NCI-H446 (cell line): ENCODE data around the gene PLG.
"Not testable (repeated sequence)": the region's sequence is repeated elsewhere in the genome, so short reads cannot be mapped to it uniquely, and the experiment has no call there.

Experiments used
- DNase-seq, 2 experiments: peaks; one replicate each; lab custom pipeline; 2025; lab: John Stamatoyannopoulos, UW

PLG gene

GRCh38 chr6:160701918-160702680 lies at the start of gene PLG:
Gene PLG, plus strand, starts transcription at chr6:160702244. Its CDS starts 61 bp downstream, at chr6:160702305.
- DNase-seq: not testable (repeated sequence)

GRCh38 chr6:160659562-160659961 lies 42.5 kb upstream of the PLG start:
- DNase-seq: no peak

GRCh38 chr6:160661216-160661615 lies 40.8 kb upstream of the PLG start:
- no peak for DNase-seq

DNA sequence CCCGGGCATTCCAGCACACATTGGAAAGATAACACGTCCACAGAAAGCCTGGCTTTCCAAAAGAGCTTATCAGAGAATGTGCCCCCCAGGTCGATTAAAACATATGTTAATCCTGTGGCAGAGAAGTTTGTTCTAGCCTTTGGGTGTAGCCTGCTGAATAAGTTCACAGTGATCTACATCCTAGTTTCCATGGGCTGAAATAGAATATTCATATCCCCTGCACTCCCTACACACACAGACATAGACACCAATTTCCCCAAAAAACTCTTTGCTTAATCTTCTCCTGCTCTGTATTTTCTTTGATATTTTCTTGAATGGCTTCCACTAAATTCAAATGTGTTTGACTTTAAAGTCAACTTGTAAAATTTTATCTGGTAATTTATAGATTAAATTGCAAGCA lies 39.6 kb upstream of the PLG start:
- DNase-seq: no peak

DNA sequence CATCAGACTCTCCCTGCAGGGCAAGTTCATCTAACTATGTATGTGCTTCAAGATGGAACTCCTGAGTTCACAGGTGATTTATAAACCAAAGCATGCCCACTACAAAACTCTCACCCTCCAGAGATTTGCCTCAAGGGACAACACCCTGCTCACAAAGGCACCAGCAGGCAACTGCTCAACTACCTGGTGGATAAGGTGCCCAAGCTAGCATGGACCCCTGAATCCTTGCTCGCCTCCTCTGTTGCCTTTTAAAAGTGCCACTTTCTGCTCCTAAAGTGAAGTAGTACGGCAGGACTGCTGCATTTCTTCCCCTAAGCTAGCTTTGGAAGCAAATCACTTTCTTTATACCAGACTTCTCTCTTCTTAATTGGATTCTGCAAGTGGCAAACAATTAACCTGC lies 39.2 kb upstream of the PLG start:
- DNase-seq: no peak

DNA sequence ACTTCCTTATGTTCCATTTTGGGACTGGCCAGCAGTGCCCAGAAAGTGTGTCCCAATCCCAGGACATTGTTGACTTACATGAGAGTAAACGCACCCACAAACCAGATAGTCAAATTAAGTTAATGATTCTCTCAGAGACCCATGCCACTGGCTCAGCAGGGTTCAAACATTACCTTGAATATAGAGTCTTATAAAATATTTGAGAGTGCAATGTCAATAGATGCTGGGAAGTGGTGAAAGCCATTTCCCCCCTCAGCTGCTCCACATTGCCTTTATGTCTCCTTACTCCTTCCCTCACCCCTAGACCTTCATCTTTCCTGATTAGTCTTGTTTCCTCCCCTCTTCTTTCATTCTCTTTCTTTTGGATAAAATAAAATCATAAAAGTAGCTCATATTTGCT lies 37.8 kb upstream of the PLG start, which contains the start of gene LPA:
Gene LPA (minus strand): TSS at position 78 of the 400 bp plus-strand sequence. CDS start 61 bp downstream, at position 17.
- not testable (repeated sequence) for DNase-seq

DNA sequence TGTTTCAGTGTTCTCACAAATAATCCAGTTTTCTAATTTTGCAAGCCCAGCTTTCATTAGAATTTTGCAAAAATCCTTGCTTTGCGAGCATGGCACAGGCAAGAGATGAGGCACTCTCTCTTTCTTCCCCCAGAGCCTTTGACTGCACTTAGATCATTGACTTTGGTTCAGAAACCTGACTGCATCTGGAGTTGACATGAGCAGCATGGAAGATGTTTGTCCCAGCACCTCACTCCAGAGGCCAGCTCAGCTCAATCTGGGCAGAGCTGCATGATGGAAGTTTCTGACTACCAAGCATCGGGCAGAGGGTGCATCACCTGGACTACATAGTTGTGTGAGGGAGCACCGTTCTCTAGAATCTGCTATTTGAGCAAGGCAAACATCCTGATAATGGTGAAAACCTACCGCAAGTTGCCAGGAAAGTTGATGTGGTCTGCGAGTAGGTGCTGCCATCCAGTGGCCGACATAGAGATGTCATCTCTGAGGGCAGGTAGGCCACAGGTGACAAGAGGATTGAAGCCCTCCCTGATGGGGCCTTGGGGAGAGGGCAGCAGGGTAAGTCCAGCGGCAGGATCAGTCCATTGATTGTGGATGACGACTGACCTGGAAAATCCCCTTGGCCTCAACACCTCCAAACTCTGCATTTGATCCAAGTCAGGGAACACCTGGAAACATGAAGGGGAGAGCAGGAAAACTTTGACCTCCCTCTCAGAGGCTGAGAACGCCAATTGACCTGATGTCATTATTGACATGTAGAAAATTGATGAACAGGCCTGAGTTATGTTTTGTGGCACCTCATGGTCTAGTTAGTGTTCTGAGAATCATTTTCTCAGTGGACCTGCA lies 34.2 kb upstream of the PLG start:
- no peak for DNase-seq

DNA sequence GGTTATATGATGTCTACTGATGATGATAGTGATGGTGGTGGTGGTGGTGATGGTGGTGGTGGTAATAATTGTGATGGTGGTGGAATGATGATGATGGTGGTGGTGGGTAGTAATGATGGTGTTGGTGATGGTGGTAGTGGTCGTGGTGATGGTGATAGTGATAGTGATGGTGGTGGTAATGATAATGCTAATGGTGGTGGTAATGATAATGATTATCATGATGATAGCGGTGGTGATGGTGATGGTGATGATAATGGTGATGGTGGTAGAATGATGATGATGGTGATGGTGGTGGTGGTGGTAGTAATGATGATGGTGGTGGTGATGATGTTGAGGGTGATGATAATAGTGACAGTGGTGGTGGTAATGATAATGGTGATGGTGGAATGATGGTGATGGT lies 33.5 kb upstream of the PLG start:
- DNase-seq: no peak

DNA sequence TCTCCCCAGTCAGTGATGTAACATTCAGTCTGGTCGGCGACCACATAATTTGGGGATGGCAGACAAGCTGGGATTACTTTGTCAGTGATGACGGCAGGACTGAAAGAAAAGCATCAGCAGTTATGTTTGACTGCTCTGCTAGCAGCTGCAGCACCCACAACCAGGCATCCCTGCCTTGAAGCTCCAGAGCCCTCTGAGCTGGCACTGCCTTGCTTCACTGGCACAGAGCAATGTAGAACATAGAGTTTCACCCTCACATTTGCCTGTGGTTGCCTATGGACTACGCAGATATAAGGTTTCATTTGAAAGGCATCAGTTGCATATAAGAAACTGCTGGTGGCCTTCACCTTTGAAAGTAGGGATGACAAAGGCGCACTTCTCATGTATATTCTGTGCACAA lies 25.6 kb upstream of the PLG start:
- DNase-seq: not testable (repeated sequence)

GRCh38 chr6:160678230-160678629 lies 23.8 kb upstream of the PLG start:
- DNase-seq: no peak

GRCh38 chr6:160678744-160679401 lies 23.2 kb upstream of the PLG start:
- no peak for DNase-seq

DNA sequence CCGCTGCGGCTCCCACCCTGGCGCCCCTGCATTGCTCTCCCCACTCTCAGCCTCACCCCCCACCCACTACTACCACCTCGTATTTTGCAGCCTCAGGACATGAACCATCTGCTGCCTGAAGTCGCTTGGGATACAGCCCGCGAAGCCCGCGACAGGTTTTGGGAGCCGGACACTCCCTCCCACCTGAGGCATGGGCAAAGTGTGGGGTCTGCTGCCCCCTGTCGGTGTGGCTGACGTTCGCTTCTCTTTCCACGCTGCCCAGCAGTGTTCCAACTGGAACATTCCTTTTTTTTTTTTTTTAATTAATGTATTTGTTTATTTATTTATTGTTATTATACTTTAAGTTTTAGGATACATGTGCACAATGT lies 22.7 kb upstream of the PLG start:
- DNase-seq: no peak

- not testable (repeated sequence) for DNase-seq
Observed at GRCh38 chr6:160685101-160685761, 16.8 kb upstream of the PLG start.

DNA sequence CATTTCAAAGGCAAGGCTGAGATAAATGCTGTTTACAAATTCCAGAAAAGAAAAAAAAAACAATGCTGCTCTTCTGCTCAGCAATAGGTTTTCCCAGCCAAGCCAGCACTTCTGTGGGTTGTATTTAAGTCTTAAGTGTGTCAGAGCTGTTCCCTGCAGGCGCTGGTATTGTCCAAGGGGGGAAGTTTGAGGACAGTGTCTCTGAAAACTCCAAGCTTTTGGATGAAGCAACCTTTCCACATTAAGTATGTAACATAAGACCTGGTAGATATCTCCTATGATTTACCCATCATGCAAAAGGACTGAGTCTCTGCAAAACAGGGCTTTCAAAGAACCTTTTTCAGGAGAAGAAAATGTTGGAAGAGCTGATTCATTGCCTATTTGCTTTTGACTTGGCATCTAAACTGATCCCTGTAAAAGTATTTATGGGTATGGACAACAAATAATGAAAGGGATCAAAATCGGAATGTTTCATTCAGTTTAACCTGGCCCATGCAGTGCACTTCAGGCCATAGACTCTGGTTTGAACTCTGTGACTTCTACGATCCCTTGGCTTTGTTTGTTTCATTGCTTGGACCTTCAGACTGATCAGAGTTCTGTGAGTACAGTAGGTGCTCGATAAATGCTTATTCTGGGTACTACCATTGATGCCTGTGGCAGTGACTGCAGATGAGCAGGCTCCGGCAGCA lies 16.1 kb upstream of the PLG start:
- no peak for DNase-seq

GRCh38 chr6:160690458-160690857 lies 11.6 kb upstream of the PLG start:
- DNase-seq: no peak

GRCh38 chr6:160691617-160692016 lies 10.4 kb upstream of the PLG start:
- DNase-seq: no peak

- DNase-seq: no peak
Observed at GRCh38 chr6:160692369-160692959, 9.6 kb upstream of the PLG start.

- DNase-seq: not testable (repeated sequence)
Observed at GRCh38 chr6:160695025-160695424, 7.0 kb upstream of the PLG start.

DNA sequence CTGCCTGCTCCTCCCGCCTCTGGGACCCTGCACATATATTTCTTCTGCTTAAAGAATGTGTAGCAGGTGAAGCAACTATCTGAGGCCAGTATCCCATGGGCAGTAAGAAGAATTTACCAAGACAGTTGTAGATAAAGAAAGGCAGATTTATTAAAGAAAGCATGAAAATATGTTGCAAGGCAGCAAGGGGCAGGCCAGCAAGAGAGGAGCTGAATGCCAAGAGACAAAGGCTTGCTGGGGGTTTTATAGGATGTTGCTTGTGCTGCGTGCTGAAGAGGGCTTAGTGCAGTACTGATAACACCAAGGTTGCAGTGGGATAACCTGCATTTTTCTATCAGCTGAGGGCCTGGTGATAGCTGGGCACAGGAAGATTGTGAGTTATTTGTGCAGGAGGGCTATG lies 6.4 kb upstream of the PLG start:
- DNase-seq: not testable (repeated sequence)

- not testable (repeated sequence) for DNase-seq
Observed at GRCh38 chr6:160696884-160697283, 5.2 kb upstream of the PLG start.

DNA sequence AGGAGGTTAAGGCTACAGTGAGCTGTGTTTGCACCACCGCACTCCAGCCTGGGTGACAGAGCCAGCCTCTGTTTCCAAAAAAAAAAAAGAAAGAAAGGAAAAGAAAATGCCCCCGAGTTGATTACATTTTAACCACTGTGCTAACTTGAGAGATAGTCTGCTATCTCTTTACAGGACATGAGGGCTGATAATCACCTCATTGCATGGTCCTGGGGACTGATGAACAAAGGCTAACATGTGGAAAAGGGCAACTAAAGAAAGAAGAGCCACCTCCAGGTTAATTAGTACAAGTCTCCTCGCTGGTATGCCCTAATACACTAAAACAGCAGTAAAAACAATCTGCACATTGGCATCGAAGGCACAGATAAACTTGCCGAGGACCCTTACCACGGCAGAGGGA lies 4.2 kb upstream of the PLG start:
- no peak for DNase-seq
